HG03159 (cell line): ENCODE measurements around the gene DAB1.

Source experiments
- ATAC-seq: cut with Tn5 transposase; IDR thresholded peaks from one replicate; pipeline ENCODE4 v1.9.1; 2021; ENCODE audit warnings: mild to moderate bottlenecking, moderate library complexity; ENCODE audit not compliant: unreplicated experiment

Gene DAB1

DNA sequence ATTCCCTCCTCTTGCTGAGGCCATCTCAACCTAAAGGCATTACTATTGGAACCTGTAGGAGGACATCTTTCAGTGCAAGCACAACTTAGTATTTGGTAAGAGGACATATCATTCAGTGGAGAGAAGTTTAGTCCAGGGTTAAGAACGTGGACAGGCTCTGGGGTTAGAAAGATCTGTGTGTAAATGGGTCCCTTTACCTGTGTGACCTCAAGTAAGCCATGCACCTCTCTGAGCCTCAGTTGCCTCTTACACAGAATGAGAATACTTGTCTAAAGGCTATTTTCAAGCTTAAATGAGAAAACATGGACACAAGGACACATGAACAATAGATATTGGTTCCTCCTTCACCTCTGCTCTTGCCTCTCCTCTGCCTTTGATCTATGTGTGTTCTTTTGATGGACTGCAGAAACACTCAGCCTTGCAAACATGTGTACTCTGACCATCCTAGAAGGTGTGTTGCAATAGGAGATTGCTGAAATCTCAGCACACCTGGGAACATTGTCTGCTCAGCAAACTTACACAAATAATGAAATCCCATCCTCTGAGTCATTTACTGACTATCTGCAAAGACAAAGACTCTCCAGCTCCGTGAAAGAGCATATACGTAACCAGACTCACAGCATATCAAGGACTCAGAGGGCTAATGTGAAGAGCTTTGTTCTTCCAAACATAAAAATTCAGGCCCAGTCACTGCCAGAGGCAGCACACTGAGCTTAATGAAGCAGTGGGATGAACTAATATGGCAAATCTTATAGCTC lies 143.8 kb downstream of the DAB1 start:
- ATAC-seq, result no peak

DNA sequence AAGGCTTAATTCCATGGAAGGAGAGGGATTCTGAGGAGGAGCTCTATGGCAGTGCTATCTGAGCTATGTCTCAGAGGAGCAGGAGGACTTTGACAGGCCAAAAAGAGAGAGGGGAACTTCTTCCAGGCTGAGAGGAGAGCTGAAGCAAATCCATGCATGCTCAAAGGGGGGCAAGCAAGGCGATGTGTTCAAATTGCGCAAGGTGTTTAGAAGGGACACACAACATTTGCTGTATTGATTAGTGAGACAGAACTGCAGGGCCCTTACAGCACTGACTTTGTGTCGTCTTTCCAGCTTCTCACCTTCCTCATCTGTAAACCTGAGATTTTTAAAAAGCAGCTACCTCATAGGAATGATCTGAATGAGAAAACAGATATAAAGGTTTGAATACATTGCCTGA lies 145.3 kb downstream of the DAB1 start:
- ATAC-seq, result no peak

DNA sequence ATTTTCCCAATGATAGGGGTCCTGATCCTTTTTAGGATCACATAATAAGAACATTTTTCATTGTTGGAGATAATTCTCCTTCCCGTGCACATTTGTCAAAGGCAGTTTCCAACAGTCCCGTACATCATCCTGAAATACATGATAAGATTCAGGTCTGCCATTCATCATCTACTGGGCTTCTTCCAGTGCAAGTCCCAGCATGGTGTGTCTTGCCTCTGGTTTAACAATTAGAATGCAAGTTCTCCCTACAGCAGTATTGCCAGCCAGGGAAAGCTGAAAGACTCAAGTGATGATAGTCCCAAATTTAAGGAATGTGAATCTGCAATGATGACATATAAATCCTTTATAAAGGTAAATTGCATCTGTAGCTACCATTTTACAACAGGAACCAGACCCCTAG lies 146.2 kb downstream of the DAB1 start:
- ATAC-seq, result no peak

GRCh38 chr1:57276918-57277317 lies 146.9 kb downstream of the DAB1 start:
- no peak for ATAC-seq

- ATAC-seq, result no peak
These were observed 151.3 kb downstream of the DAB1 start for GRCh38 chr1:57272601-57273000.

- no peak for ATAC-seq
These were observed 151.7 kb downstream of the DAB1 start for GRCh38 chr1:57272150-57272549.

- ATAC-seq, result no peak
These were observed 152.7 kb downstream of the DAB1 start for GRCh38 chr1:57270927-57271698.

DNA sequence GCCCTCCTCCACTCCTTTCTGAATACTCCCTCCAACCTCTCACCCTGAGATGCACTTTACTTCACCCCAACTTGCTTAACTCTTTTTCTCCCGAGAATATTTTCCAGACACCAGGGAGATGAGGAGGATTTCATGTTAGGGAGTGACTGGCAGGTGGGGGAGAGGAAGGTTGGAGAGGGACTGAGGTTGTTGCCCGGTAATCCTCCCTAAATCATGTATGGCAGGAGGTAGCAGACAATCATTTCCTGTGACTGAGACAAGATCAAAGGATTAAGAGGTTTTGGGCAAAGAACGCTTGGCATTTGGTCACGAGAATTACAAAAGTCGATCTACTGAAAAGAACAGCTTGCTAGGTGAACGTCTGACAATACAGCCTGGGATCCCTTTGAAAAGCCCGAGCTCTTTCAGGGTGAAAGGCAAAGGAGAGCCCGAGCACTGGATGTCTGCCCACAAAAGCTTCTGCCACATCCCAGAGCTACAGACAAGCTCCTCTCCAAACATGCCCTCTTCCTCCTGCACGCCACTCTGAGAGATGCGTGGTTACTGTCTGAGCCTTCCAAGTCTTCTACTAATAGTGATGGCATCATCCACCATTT lies 154.1 kb downstream of the DAB1 start:
- no peak for ATAC-seq

GRCh38 chr1:57265104-57265503 lies 158.8 kb downstream of the DAB1 start:
- no peak for ATAC-seq

GRCh38 chr1:57262472-57262871 lies 161.4 kb downstream of the DAB1 start:
- no peak for ATAC-seq

GRCh38 chr1:57258557-57259325 lies 165.1 kb downstream of the DAB1 start:
- ATAC-seq, result no peak

- ATAC-seq, result no peak
These were observed 167.9 kb downstream of the DAB1 start for GRCh38 chr1:57255945-57256344.

DNA sequence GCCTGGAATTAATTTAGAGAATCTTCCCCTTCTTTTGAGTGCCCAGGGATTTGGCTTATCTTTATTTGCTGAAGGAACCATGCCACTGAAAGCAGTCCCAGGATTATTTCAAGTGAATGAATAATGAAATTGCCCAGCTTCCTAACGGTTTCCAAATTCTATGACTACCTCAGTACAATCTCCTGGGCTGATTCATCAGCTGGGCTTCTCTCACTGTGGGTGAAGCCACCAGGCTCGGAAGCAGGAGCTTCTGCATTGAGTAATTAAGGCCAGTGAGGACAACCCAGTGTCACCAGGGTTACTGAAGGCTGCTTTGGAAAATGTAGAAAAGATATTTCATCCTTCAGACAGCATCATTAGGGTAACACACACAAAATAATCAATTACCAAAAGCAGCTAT lies 169.8 kb downstream of the DAB1 start:
- no peak for ATAC-seq

GRCh38 chr1:57252597-57253294 lies 171.1 kb downstream of the DAB1 start:
- no peak for ATAC-seq

DNA sequence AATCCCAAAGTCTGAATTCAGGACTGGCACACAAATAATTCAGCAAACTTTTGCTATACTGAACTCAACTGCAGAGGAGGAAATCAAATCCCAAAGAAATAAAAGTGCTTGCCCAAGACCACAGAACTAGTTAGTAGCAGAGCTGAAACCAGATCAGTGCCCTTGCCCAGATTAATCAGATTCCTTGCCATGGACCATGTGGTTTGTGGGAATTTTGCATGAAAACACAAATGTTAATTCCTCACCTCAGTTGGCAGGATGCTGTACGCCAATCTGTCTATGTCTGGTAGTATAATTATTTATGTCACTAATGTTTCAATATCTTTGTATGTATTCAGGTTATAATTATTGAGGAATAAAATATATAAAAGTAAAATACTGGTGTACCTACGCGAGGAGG lies 173.8 kb downstream of the DAB1 start:
- no peak for ATAC-seq

DNA sequence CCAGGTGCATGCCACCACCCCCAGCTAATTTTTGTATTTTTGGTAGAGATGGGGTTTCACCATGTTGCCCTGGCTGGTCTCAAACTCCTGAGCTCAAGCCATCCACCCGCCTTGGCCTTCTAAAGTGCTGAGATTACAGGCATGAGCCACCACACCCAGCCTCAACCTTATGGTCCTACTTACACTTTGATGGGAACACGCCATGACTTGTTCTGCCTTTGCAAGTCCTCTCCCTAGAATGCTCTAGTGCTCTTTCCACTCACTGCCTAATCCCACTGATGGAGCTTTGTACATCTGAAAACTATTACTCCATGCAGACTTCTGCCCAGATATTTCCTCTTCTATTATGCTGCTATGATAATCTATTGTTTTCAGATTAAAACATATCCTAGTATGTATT lies 174.3 kb downstream of the DAB1 start:
- ATAC-seq, result no peak

GRCh38 chr1:57248830-57249229 lies 175.0 kb downstream of the DAB1 start:
- ATAC-seq, result no peak

DNA sequence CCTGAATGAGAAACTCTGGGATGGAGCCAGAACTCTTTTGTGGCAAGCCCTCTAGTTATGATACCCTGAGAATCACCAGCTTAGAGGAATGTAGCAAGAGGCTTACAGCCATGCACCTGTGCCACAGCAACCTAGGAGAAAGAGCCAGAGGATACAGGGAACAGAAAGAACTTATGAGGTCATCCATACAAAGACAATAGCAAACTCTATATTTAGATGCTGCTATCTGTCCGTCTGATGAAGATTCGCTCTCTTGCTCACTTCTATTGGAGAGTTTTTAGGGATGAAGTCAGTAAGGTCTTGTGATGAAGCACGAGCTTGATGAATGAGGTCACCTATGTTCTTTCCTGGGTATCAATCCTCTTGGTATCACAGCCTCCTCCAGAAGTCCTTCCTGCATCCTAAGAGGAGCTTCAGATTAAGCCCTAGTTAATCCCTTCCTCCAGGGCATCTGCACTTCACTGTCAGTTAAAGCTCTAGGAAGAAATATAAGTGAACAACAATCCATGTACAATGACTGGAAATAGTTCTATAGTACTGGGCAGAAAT lies 185.6 kb downstream of the DAB1 start:
- no peak for ATAC-seq

DNA sequence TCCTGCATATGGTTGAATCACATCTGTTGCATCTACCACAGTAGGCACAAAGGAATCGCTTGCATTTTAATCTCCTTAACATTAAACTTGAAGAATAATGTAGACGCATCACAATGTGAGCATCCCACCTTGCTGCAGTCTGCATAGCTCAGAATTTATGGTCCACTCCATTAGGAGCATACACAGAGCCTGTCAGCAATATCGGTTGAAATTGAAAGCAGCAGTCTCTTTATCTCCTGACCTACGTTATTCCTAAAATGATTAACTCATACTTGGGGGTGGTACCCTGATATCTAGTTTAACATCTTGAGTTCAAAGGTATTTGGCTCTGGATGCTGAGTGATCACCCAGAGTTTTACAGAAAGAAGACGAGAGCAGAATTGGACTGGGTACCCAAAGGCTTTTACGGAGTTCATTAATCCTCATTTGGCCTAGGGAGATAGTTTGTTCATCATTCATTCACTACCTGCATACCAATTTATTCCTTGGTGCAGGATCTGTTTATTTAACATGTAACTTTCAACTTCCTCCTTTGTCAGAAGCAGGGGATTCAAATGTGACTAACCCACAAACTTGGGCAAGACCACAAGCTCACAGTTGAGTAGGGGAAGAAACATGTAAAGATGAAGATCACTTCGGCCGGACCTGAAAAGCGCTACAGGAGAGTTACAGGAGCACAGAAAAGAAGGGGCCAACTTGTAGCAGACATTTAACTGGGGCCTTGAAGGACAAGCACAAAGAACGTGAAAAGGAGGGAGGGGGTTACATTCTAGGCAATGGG lies 187.9 kb downstream of the DAB1 start:
- no peak for ATAC-seq

DNA sequence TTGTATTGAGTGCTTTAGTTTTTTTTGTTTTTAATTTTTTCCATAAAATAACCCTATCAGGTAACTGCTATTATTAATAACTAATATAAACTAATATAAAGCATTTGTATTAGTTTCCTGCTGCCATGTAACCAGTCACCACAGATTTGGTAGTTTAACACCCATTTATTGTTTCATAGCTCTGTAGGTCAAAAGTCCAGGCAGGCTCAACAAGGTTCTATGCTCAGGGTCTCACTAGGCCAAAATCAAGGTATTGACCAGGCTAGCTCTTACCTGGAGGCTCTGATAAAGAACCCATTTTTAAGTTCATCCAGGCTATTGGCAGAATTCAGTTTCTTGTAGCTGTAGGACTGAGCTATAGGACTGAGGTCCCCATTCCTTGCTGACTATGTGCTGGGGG lies 189.4 kb downstream of the DAB1 start:
- no peak for ATAC-seq
